Large intestine (tissue), 12 donors: ENCODE results near the gene MAPK7. TPM values are rescaled to one million over a fixed set of nuclear protein-coding genes. Genes with fewer than 3 reads are reported as not detected.

ENCODE experiments used
- DNase-seq, 2 donors: peaks; one replicate each; pipeline versions ENCODE4 v3.0.0 to v3.0.0-alpha.2; 2013
- H3K27ac ChIP-seq: one replicate; pipeline ENCODE4 v1.5.1; 2013; ENCODE audit warnings: low read length
- H3K27me3 ChIP-seq: 2 replicates; pipeline ENCODE4 v1.6.1; 2013; ENCODE audit warnings: low read length; ENCODE audit not compliant: control insufficient read depth, insufficient read depth
- H3K36me3 ChIP-seq: 2 replicates; pipeline ENCODE4 v1.6.1; 2013; ENCODE audit warnings: low read length; ENCODE audit not compliant: control insufficient read depth, insufficient read depth
- H3K4me1 ChIP-seq: one replicate; pipeline ENCODE4 v1.6.1; 2013; ENCODE audit warnings: low read length; ENCODE audit not compliant: control insufficient read depth, insufficient read depth
- H3K4me3 ChIP-seq: one replicate; pipeline ENCODE4 v1.5.1; 2013; ENCODE audit warnings: low read length
- H3K9me3 ChIP-seq: one replicate; pipeline ENCODE4 v1.6.1; 2013; ENCODE audit warnings: mild to moderate bottlenecking, low read depth, low read length, moderate library complexity; ENCODE audit not compliant: control insufficient read depth
- WGBS: methylation state at CpG from one replicate; pipeline ENCODE4 v1.1.5; 2013; ENCODE audit warnings: low lambda C conversion rate; ENCODE audit not compliant: insufficient coverage; 5-methylcytosine and 5-hydroxymethylcytosine counted together
- long read RNA-seq, 11 donors: transcript quantifications; one replicate each; lab custom pipeline, GENCODE V29; 2026
- polyA plus RNA-seq: library from polyadenylated mRNA; unstranded; fragments of 120-200 nt; gene quantifications from one replicate; pipeline ENCODE4 v1.2.1, GENCODE V29; 2013

MAPK7 gene
- 20.4 TPM for polyA plus RNA-seq
- long read RNA-seq, donor 1, full-length matches to known transcripts, result 7 of 7 reads
- long read RNA-seq, donor 1, partial matches to known transcripts, result 0 of 7 reads
- long read RNA-seq, donor 1, other reads (novel, unspliced or antisense), result 0 of 7 reads
- long read RNA-seq, donor 2, full-length matches to known transcripts, result 8 of 14 reads
- long read RNA-seq, donor 2, partial matches to known transcripts, result 6 of 14 reads
- long read RNA-seq, donor 2, other reads (novel, unspliced or antisense), result 0 of 14 reads
- long read RNA-seq, donor 3, result 0 reads
- long read RNA-seq, donor 4, result 0 reads
- long read RNA-seq, donor 5, partial matches to known transcripts, result 0 of 4 reads
- long read RNA-seq, donor 5, other reads (novel, unspliced or antisense), result 0 of 4 reads
- long read RNA-seq, donor 6, full-length matches to known transcripts, result 6 of 6 reads
- long read RNA-seq, donor 6, partial matches to known transcripts, result 0 of 6 reads
- long read RNA-seq, donor 6, other reads (novel, unspliced or antisense), result 0 of 6 reads
- long read RNA-seq, donor 7, full-length matches to known transcripts, result 7 of 7 reads
- long read RNA-seq, donor 7, partial matches to known transcripts, result 0 of 7 reads
- long read RNA-seq, donor 7, other reads (novel, unspliced or antisense), result 0 of 7 reads
- long read RNA-seq, donor 8, full-length matches to known transcripts, result 10 of 295 reads
- long read RNA-seq, donor 8, partial matches to known transcripts, result 285 of 295 reads
- long read RNA-seq, donor 8, other reads (novel, unspliced or antisense), result 0 of 295 reads
- long read RNA-seq, donor 9, full-length matches to known transcripts, result 7 of 7 reads
- long read RNA-seq, donor 9, partial matches to known transcripts, result 0 of 7 reads
- long read RNA-seq, donor 9, other reads (novel, unspliced or antisense), result 0 of 7 reads
- long read RNA-seq, donor 10, full-length matches to known transcripts, result 8 of 8 reads
- long read RNA-seq, donor 10, partial matches to known transcripts, result 0 of 8 reads
- long read RNA-seq, donor 10, other reads (novel, unspliced or antisense), result 0 of 8 reads
- long read RNA-seq, donor 11, full-length matches to known transcripts, result 5 of 258 reads
- long read RNA-seq, donor 11, partial matches to known transcripts, result 253 of 258 reads
- long read RNA-seq, donor 11, other reads (novel, unspliced or antisense), result 0 of 258 reads

DNA sequence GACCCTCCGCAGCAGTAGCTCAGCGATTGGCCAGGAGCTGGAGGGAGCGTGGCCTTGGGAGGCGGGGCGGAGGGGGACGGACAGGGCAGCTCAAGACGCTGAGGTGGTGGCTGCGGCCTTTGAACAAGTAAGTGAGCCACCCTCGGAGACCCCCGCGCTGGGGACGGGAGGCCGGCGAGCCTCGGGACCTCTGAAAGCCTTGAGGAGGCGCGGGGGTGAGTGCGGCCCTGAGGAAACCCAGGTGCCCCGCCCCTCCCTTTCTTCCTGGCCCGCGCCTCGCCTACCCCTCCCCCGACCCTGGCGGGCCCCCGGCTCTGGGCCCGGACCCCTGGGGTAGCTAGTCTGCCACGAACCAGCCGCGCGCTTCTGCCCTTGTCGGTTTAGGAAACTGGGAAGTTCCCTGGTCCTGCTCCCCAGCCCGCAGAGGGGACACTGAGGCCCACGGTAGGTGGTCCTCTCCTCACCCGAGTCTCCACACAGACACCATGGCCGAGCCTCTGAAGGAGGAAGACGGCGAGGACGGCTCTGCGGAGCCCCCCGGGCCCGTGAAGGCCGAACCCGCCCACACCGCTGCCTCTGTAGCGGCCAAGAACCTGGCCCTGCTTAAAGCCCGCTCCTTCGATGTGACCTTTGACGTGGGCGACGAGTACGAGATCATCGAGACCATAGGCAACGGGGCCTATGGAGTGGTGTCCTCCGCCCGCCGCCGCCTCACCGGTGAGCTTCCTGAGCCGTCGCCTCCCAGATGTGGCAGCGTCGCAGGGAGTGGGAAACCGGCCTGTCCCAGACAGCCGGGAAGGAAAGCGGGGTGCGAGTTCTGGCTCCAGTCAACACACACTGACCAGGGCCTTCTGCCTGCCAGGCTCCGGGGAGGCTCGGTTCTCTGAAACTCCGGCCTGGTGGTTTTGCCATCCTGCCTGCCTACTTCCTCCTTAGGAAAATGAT lies at the start of gene MAPK7:
MAPK7 (plus strand) TSS at position 83 of the 945 bp plus-strand sequence; CDS start at position 486, 403 bp downstream.
- WGBS, result no CpG with 5 or more reads among the region's 69 CpGs
- Histone ChIP-seq H3K4me3 (peak within 1 kb of the TSS; percentile 83), H3K4me1 (peaks cover 10% of the 10 kb centered on the region), H3K27ac (peak within 1 kb of the TSS; percentile 98), H3K9me3 (no peaks in the 10 kb centered on the region), H3K27me3 (no peaks in the 10 kb centered on the region), H3K36me3 (peaks cover 44% of the 10 kb centered on the region)
- DNase-seq, result peak in 1 of 2 donors; percentile 53

DNA sequence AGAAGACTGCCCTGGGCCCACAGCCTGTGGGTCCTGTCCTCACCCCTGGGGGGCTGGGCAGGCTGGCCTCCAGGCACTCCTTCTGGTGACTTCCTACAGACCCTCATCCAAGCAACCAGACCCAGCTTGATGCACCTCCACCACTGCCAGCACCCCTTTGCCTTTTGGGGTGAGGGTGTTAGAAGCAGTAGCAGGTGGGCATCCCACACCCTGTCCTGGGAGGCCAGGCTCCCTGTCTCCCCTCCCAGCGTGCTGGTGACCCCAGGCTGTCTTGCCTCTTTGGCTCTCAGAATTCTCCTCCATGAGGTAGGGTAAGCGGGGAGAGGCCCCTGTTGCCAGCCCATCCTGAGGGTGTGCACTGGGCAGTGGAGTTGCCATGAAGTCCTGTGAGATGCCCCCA lies 49.2 kb upstream of the MAPK7 start:
- Histone ChIP-seq H3K27me3 (no peaks in the 10 kb centered on the region), H3K4me3 (no peak overlapping the region), H3K9me3 (no peaks in the 10 kb centered on the region), H3K4me1 (no peaks in the 10 kb centered on the region), H3K36me3 (peaks cover 34% of the 10 kb centered on the region), H3K27ac (no peak overlapping the region)
- no CpG with 5 or more reads among the region's 2 CpGs for WGBS
- no peak for DNase-seq

DNA sequence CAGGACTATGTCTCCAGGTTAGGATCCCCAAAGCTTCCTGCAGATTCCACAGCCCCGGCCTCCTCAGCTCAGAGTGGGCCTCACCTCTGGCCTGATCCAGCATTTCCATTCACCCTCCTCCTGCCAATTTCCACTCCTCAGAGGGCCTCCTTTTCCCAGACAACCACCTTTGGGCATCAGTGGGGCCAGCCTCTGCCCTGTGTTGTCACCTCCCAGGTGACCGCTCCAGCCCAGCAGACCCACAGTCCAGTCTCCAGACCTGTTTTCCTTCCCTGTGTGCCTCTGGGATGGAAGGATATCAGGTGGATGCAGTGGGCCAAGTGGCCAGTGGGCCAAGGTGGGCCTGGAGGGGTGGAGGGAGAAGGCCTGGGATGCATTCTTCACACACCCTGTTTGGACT lies 48.5 kb upstream of the MAPK7 start:
- Histone ChIP-seq H3K27ac (no peak overlapping the region), H3K36me3 (peaks cover 38% of the 10 kb centered on the region), H3K27me3 (no peaks in the 10 kb centered on the region), H3K4me1 (no peaks in the 10 kb centered on the region), H3K9me3 (no peaks in the 10 kb centered on the region), H3K4me3 (no peak overlapping the region)
- WGBS, result no CpG with 5 or more reads among the region's 2 CpGs
- DNase-seq, result no peak

DNA sequence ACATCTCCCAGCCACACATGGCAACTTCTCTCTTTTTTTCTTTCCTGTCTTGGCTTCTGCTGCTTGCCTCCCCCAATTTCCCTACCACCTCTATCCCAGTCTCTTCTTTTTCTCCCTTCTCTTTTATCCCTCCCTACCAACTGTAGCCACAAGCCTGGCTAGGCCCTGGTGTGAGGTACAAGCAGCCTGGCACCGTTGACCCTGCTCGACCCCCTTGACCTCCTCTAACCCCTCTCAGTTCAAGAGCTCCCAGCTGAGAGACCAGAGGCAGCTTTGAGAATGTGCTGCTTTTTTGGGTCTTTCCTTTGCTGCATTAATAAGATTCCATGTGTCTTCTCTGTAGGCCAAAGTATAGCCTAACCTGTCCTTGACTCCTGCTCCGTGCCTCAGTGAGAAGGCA lies 48.0 kb upstream of the MAPK7 start:
- H3K4me3 ChIP-seq, result no peak overlapping the region
- peaks cover 38% of the 10 kb centered on the region for H3K36me3 ChIP-seq
- no peak for DNase-seq
- no CpG with 5 or more reads among the region's 3 CpGs for WGBS
- H3K4me1 ChIP-seq, result no peaks in the 10 kb centered on the region
- H3K27me3 ChIP-seq, result no peaks in the 10 kb centered on the region
- H3K27ac ChIP-seq, result no peak overlapping the region
- no peaks in the 10 kb centered on the region for H3K9me3 ChIP-seq

DNA sequence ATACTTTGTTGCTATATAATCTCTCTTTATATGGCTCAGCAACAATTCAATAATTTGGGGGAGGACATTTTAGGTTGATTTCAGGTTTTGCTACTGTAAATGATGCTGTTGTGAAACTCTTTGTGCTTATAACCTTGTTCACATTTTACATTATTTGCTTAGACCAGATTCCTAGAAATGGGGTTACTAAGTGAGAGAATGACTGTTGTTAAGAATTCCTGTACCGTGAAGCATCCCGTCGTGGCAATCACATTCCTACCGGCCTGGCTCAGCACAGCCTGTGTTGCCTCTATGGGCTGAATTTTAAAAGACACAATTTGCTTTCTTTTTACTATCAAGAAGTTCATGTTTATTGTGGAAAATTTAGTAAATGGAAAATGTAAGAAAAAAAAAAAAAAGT lies 47.2 kb upstream of the MAPK7 start:
- 67% methylated on average over 1 of the region's 4 CpGs for WGBS
- Histone ChIP-seq H3K27me3 (no peaks in the 10 kb centered on the region), H3K4me1 (no peaks in the 10 kb centered on the region), H3K36me3 (peaks cover 42% of the 10 kb centered on the region), H3K27ac (no peak overlapping the region), H3K9me3 (no peaks in the 10 kb centered on the region), H3K4me3 (no peak overlapping the region)
- no peak for DNase-seq

DNA sequence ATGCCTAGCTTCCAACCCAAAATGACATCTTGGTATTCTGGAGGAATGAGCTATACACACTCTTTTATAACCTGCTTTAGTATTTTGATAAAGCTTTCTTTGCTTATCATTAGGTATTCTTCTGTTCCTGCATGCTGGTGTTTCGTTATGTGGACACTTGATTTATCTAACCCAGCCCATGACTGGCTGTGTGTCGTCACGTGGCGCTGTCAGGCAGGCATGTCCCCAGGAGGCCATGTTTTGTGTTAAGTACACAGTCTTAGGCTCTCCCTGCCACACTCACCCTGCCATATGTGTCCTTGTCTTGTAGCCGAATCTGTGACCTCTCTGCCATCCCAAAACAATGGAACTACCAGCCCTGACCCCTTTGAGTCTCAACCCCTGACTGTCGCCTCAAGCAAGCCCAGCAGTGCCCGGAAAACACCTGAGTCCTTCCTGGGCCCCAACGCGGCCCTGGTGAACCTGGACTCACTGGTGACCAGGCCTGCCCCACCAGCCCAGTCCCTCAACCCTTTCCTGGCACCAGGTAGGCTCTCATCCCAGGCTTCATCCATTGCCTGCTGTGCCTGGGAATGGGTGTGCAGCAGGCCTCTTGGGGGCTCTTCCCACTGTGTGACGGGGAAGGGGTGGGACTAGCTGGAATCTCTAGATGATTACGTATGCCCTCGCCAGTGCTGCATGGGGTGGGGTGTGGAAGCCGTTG lies 46.6 kb upstream of the MAPK7 start:
- Histone ChIP-seq H3K4me1 (peaks cover 4% of the 10 kb centered on the region), H3K27ac (no peak overlapping the region), H3K27me3 (no peaks in the 10 kb centered on the region), H3K9me3 (no peaks in the 10 kb centered on the region), H3K4me3 (no peak overlapping the region), H3K36me3 (peaks cover 42% of the 10 kb centered on the region)
- no CpG with 5 or more reads among the region's 13 CpGs for WGBS
- no peak for DNase-seq

DNA sequence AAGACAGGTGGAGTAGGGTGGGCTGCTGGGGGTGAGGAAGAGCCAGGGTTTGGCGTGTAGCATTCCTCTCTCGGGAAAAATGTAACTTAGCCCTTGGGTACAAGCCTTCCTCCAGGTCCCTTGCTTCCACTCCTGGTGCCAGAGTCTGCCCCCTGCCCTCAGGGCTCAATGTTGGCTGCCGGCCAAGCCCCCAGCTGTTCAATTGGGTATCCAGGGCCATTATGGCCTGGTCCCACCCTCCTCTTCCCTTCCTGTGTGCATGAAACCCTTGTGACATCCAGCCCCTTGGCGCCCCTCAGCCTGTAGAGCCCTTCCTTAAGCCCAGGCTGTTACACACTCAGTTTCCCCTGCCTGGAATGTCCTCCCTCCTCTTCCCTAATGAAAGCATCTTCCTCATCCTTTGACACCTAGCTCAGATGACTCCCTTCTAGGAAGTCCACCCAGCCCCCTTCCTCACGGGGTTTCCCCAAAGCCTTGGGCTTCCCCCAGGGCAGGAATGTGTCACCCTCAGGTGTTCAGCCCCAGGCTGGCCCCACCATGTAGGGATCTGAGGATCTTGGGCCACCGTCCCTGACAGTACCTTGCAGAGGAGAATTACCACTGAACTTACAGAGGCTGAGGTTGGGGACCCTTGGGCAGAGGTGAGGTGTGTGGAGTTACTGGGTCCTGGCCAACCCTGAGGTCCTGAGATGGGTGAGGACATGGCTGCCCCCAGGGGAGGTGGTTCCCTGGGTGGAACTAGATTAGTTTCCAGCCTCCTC lies 45.7 kb upstream of the MAPK7 start:
- DNase-seq, result peak in 1 of 2 donors; percentile 28
- WGBS, result no CpG with 5 or more reads among the region's 6 CpGs
- no peaks in the 10 kb centered on the region for H3K27me3 ChIP-seq
- H3K27ac ChIP-seq, result no peak overlapping the region
- no peaks in the 10 kb centered on the region for H3K9me3 ChIP-seq
- peaks cover 42% of the 10 kb centered on the region for H3K36me3 ChIP-seq
- no peak overlapping the region for H3K4me3 ChIP-seq
- peaks cover 12% of the 10 kb centered on the region for H3K4me1 ChIP-seq

DNA sequence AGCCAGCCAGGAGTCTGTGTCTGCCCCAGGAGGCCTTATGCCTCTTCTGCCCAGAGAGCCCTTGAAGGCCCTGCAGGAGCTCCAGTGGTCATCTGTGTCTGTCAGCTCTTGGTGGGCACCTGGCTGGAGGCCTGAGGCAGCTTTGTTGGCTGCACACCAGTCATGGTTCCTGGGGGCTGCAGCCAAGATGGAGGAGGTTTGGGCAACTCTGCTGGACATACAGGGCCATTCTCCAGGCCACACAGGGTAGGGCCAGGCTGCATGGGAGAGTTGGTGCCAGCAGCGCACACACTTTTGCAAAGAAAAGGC lies 45.2 kb upstream of the MAPK7 start:
- Histone ChIP-seq H3K9me3 (no peaks in the 10 kb centered on the region), H3K27me3 (no peaks in the 10 kb centered on the region), H3K36me3 (peaks cover 42% of the 10 kb centered on the region), H3K27ac (no peak overlapping the region), H3K4me3 (no peak overlapping the region), H3K4me1 (peaks cover 18% of the 10 kb centered on the region)
- DNase-seq, result no peak
- no CpG with 5 or more reads among the region's 1 CpG for WGBS
